ENCODE data around the gene MINDY2. TPM values are rescaled to one million over a fixed set of nuclear protein-coding genes. Genes with fewer than 3 reads are reported as not detected.

Gene MINDY2
- total RNA-seq, 1 experiment from 2014 or later: 29.9 TPM

DNA sequence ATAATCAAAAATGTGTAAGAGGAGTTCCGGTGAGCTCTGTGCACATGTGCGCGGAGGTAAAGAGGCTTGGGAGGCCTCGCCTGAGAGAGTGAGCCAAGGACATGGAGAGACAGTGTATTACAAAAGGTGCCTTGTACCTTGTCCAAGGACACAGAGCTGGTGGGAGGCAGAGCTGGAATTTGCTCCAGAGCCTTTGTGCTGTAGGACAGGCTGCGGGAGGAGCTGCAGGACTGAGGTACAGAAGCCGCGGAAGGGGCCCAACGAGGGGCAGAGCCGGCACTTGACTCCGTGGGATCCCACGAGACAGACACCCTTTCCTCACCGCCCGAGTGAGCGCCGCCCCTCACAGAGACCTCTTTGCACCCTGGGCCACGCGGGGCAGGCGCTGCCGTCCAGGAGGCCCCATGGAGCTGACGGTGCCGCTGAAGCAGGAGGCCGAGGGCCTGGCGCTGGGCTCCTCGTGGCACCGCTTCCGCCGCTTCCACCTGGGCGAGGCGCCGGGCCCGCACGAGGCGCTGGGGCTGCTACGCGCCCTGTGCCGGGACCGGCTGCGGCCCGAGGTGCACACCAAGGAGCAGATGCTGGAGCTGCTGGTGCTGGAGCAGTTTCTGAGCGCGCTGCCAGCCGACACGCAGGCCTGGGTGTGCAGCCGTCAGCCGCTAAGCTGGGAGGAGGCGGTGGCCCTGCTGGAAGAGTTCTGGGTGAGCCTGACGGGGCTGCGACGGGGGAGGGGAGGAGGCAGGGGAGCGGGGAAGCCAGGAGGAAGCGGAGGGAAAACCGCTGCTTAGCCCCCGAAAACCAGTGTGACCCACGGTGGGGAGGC lies 93.7 kb downstream of the MINDY2 start (continued):
- TF ChIP-seq AR (CRISPR knock-in tag; IDR thresholded peaks at IDR 0.05) (no peak), GRHL2 (CRISPR knock-in tag; IDR thresholded peaks at IDR 0.05; ENCODE audit: insufficient replicate concordance, severe bottlenecking) (no peak), KAT7 (CRISPR knock-in tag; IDR thresholded peaks at IDR 0.05; ENCODE audit: borderline replicate concordance) (no peak), NFYB (CRISPR knock-in tag; conservative IDR thresholded peaks at IDR 0.05; ENCODE audit: low read depth) (no peak), FOXP1 (CRISPR knock-in tag; IDR thresholded peaks at IDR 0.05; ENCODE audit: borderline replicate concordance) (peak; percentile 84; the same call in 1 of the 2 replicates), IRF1 (CRISPR knock-in tag; IDR thresholded peaks at IDR 0.05) (peak; percentile 69; the same call in 1 of the 2 replicates), MAX (CRISPR knock-in tag; IDR thresholded peaks at IDR 0.05) (peak; percentile 96), TCF7 (CRISPR knock-in tag; IDR thresholded peaks at IDR 0.05; ENCODE audit: low read depth) (no peak), RELA (CRISPR knock-in tag; IDR thresholded peaks at IDR 0.05; ENCODE audit: borderline replicate concordance) (peak; percentile 66; the same call in 1 of the 2 replicates), TP53 (CRISPR knock-in tag; IDR thresholded peaks at IDR 0.05) (no peak), ZNF671 (CRISPR knock-in tag; IDR thresholded peaks at IDR 0.05) (no peak), CREB1 (CRISPR knock-in tag; IDR thresholded peaks at IDR 0.05) (0 out of 2 replicates have a peak, but pooled peaks have one; percentile 41), ZNF317 (CRISPR knock-in tag; IDR thresholded peaks at IDR 0.05; ENCODE audit: borderline replicate concordance, low read depth) (peak; percentile 64; the same call in 1 of the 2 replicates), ZNF425 (CRISPR knock-in tag; conservative IDR thresholded peaks at IDR 0.05) (no peak), CREM (CRISPR knock-in tag; IDR thresholded peaks at IDR 0.05) (0 out of 2 replicates have a peak, but pooled peaks have one; percentile 38), NFE2L1 (CRISPR knock-in tag; IDR thresholded peaks at IDR 0.05) (peak; percentile 52; the same call in 1 of the 2 replicates), PRDM15 (CRISPR knock-in tag; IDR thresholded peaks at IDR 0.05) (no peak)
- TF ChIP-seq, protein P1, sequence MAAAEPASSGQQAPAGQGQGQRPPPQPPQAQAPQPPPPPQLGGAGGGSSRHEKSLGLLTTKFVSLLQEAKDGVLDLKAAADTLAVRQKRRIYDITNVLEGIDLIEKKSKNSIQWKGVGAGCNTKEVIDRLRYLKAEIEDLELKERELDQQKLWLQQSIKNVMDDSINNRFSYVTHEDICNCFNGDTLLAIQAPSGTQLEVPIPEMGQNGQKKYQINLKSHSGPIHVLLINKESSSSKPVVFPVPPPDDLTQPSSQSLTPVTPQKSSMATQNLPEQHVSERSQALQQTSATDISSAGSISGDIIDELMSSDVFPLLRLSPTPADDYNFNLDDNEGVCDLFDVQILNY (CRISPR knock-in tag; IDR thresholded peaks at IDR 0.05): peak; percentile 54; the same call in 1 of the 2 replicates
- TF ChIP-seq, protein P2, sequence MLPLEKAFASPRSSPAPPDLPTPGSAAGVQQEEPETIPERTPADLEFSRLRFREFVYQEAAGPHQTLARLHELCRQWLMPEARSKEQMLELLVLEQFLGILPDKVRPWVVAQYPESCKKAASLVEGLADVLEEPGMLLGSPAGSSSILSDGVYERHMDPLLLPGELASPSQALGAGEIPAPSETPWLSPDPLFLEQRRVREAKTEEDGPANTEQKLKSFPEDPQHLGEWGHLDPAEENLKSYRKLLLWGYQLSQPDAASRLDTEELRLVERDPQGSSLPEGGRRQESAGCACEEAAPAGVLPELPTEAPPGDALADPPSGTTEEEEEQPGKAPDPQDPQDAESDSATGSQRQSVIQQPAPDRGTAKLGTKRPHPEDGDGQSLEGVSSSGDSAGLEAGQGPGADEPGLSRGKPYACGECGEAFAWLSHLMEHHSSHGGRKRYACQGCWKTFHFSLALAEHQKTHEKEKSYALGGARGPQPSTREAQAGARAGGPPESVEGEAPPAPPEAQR (CRISPR knock-in tag; IDR thresholded peaks at IDR 0.05): no peak
- TF ChIP-seq, protein P3, sequence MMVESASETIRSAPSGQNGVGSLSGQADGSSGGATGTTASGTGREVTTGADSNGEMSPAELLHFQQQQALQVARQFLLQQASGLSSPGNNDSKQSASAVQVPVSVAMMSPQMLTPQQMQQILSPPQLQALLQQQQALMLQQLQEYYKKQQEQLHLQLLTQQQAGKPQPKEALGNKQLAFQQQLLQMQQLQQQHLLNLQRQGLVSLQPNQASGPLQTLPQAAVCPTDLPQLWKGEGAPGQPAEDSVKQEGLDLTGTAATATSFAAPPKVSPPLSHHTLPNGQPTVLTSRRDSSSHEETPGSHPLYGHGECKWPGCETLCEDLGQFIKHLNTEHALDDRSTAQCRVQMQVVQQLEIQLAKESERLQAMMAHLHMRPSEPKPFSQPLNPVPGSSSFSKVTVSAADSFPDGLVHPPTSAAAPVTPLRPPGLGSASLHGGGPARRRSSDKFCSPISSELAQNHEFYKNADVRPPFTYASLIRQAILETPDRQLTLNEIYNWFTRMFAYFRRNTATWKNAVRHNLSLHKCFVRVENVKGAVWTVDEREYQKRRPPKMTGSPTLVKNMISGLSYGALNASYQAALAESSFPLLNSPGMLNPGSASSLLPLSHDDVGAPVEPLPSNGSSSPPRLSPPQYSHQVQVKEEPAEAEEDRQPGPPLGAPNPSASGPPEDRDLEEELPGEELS (CRISPR knock-in tag; IDR thresholded peaks at IDR 0.05): peak; percentile 61; the same call in 1 of the 2 replicates
- TF ChIP-seq, protein P4, sequence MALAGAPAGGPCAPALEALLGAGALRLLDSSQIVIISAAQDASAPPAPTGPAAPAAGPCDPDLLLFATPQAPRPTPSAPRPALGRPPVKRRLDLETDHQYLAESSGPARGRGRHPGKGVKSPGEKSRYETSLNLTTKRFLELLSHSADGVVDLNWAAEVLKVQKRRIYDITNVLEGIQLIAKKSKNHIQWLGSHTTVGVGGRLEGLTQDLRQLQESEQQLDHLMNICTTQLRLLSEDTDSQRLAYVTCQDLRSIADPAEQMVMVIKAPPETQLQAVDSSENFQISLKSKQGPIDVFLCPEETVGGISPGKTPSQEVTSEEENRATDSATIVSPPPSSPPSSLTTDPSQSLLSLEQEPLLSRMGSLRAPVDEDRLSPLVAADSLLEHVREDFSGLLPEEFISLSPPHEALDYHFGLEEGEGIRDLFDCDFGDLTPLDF (CRISPR knock-in tag; IDR thresholded peaks at IDR 0.05): 0 out of 2 replicates have a peak, but pooled peaks have one; percentile 66

Measured in WTC11 (cell line).